Stimulated activated CD4-positive, alpha-beta T cell treated with anti-CD3 and anti-CD28 coated beads, Interleukin-2, amount 100 ng/mL, for 4 hours (primary cell): ENCODE measurements around the gene ABI3BP.

Source experiments
- DNase-seq: peaks from one replicate; pipeline ENCODE4 v3.0.0-alpha.2; 2020; ENCODE audit warnings: low read depth

Gene ABI3BP

DNA sequence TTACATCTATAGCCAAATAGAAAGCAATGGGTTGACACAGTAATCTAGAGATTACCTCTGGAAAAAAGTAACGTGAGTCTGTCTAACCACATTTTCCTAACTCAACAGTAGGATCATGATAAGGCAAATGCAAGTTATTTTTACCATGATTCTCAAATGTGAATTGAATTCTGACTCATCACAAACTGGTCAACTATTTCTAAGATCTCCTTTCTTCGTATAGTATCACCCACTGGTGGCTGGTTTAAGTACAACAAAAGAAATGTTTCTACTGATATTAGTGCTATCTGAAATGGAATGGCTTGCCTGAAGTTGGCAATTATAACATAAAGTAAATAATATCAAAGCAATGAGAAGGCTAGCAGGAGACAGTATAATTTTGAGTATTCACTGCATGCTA, 102.2 kb downstream of the ABI3BP start:
- DNase-seq, result no peak

DNA sequence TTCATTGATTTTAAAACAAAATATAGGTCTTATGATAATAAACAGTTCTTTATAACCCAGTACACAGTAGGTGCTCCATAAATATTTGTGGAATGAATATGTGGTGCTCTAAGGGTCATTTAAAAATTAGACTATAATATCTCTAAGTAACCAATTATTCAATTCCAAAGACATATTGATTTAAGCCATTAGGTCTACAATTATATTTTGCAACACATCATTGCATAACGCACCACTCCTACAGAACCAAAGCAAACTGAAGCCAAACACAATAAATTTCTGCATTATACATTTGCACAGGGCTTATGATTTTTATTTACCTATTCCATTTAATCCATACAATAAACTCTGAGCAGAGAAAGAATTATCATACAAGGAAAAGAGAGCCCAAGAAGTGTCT, 104.3 kb downstream of the ABI3BP start:
- no peak for DNase-seq

DNA sequence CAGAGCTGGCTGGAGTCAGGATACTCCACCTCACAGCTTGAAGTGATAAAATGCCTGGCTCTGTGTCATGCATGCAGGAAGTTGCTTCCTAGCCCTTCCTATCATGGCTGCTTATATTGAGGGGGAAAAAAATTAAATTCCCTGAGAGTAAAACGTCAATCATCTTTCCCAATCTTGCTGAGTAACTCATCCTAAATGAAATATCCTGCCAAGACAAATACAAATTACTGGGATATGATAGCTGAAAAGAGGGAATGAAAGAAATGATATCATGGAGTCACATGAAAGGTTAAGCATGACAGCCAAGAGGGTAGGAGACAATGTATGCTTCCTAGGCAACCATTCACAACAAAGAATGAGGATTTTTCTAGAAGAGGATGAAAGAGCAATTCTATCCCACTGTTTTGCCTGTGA, 110.6 kb downstream of the ABI3BP start:
- no peak for DNase-seq

DNA sequence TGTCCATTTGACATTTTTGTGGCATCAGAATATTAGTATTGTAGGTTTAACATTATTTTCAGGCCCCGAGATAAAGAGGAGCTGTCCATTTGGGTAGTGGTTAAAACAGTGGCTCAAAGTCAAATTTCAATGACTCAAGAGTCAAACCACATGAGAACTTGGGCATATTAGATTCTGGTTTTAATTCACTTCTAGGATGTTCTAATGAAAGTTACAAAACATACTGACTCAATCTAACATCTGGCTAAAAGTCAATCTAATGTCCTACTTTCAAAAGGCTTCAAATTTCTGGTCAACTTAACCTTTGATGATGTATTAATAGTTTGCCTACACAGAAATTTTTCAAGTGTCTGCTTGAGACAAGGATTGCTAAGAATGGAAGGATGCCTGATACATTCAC, 112.4 kb downstream of the ABI3BP start:
- DNase-seq, result no peak

DNA sequence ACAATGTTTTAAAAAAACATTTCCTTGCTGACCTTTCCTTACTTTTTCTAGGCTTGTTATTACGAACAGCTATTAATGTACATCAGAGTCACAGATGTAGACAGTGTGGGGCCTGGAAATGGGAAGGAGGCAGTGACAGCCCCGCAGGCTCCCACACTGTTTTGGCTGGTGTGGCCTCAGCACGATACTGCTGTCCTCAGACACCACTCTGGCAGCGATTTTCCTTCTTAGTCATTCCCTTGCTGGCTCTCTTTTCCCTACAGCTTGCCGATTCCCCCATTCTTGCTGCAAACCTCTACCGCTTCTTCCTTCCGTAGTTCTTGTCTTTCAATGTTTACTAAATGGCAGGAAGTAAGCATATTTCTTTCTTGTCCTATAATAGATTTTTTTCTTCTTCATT, 113.1 kb downstream of the ABI3BP start:
- DNase-seq, result no peak

GRCh38 chr3:100879195-100879810, 113.9 kb downstream of the ABI3BP start:
- no peak for DNase-seq

GRCh38 chr3:100877286-100877685, 115.9 kb downstream of the ABI3BP start:
- DNase-seq, result no peak

DNA sequence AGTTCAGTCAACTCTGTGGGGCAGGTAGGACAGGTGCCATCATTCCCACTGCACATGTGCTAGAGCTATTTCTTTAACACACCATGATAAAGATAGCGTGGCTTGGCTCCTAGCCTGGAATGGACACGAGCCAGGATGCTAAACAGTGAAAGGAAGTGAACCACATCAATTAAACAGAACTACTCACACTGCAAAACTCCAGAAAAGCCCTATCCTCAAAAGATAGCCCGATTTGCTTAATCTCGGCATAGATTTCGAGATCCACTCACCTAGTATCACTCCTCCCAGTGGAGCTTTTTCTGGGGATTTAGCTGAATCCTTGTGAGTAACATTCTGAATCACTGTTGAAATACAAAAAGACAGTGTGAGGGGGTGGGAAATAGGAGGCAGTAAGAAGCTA, 118.0 kb downstream of the ABI3BP start:
- no peak for DNase-seq

DNA sequence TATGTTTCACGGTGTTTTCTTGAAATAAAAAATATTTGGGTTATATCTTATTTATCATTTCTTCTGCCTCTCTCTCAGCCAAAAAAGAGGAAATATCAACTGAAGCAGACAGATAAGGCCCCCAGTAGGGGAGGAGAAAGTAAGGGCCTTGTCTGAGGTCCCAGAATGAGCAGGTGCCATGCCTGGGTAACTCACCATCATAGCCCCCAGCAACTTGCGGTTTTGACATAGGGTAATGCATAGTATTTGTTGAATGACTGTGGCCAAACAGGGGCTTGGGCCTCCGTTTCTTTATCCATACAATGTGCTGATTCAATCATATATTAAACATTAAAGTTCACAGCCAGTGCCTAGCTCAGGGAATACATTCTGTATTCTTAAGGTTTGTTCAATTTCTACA, 119.6 kb downstream of the ABI3BP start:
- DNase-seq, result no peak

DNA sequence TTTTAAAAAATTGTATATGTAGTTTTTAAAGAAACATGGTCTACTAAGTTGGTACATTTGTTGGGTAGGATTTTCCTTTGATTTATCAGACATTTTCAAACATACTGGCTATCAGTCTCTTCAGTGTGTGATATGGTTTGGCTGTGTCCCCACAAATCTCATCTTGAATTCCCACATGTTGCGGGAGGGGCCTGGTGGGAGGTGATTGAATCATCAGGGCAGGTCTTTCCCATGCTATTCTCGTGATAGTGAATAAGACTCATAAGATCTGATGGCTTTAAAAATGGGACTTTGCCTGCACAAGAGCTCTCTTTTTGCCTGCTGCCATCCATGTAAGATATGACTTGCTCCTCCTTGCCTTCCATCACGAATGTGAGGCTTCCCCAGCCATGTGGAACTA, 121.9 kb downstream of the ABI3BP start:
- no peak for DNase-seq

GRCh38 chr3:100869787-100870186, 123.4 kb downstream of the ABI3BP start:
- DNase-seq, result no peak

DNA sequence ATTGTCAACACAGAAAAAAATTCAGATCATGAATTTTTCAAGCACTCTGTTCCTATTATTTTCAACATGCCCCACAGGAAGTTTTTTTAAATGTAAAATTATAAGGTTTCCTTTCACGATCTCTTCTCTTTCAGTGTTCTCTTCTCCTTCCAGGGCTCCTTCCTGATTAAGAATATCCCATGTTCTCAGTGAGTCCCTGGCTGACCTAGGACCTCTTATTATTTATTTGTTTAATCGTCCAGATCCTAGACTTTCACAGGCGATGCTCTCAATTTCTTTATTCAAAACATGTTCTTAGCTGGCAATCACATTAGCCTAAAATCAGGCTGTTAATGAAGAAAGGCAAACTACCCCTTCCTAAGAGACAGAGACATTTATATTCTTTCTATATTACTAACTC, 124.3 kb downstream of the ABI3BP start:
- no peak for DNase-seq

DNA sequence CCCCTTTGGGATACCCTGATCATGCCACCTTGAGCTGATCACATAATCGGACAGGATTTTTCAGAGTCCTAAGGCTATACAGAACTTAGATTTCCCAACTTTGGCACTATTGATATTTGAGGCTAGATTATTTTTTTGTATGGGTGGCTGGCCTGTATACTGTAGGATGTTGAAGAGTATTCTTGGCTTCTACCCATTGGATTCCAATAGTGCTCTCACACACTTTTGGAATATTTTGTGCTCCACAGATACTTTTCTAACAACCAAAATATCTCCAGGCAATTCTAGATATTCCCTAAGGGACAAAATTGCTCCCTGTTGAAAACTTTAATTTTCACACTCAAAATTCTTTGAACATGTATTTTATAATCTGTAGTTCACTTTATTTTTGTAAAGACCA, 125.1 kb downstream of the ABI3BP start:
- no peak for DNase-seq

DNA sequence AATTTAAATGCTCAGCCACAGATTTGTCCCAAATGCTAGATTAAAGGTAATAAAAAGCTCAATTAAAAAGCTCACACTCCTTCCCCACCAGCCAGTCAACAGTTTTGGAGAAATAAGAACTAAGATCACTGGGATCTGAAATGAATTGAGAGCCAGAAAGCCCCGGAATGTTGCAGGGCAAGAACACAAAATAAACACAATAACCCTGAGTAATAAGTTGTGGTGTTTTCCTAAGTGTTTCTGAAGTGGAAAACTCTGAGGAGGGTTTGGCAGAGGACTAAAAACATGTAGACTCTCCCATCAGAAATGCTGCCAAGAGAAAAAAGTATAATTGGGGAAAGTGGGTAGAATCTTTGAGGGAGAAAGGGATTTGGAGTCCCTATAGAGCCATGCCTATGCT, 127.8 kb downstream of the ABI3BP start:
- DNase-seq, result no peak

DNA sequence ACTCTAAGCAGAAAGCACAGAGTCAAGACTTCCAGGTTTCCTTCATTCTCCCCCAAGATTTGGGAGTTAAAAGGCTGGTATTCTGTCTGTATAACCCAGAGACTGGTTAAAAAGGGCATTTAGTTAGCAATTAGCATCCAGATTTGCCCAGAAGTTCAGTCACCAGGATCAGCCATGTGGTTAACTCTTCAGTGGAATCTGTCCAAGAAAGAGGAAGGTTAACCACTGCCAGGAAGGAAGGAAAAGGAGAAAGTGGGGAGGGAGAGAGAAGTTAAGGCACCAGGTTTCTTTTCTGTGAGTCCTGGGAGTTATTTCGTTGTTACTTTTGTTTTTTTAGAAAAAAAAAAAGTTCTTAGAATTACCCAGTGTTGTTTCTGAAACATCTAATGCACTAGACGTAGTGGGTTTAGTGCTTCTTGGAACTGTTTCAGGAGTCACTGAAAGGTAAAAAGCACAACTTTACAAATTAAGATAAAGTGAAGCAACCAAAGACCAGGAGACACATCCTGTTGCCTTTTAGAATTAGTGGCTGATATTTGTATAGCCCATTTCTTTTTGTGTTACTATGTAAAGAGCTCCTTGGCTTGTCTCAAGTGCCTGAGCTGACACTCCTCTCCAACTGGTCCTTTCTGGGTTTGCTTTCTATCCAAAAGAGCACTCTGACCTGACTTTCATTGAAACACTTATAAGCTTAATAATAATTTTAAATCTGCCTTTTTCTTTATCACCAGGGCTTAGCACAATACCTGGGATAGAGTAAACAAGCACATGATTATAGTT, 128.6 kb downstream of the ABI3BP start:
- DNase-seq, result no peak

DNA sequence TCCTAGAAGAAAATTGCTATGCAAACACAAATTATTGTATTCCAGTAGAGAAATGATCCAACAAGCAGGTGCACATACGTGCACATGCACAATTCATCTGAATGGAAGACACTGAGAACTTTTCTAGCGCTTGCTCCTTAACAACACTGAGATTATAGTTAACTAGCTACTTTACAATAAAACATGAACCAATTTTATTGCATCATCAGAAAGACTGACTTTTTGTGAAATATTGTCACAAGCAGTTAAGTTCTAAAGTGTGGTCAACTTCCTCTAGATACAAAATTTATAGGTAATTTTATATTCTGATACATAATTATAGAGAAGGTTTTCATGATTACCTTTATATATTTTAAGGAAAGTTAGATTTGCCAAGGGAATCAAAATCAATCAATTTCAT, 135.4 kb downstream of the ABI3BP start:
- DNase-seq, result no peak

GRCh38 chr3:100856821-100857220, 136.4 kb downstream of the ABI3BP start:
- no peak for DNase-seq

DNA sequence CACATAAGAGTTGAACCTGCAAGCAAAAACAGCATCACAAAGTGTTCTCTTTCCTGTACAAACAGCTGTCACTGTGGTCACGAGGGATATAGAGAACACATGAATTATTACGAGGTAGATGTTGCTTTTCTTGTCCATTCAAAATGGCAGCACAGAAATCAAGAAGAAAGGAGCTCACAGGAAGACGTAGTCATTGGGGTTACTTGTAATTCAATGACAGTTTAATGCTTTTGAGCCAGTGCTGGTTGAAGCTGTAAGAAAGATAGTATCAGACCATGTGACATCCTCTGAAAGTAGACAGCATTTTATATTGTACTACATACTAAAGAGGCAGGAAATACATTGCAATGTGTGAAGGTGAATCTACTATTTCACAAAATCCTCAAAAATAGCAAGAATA, 140.4 kb downstream of the ABI3BP start:
- no peak for DNase-seq

DNA sequence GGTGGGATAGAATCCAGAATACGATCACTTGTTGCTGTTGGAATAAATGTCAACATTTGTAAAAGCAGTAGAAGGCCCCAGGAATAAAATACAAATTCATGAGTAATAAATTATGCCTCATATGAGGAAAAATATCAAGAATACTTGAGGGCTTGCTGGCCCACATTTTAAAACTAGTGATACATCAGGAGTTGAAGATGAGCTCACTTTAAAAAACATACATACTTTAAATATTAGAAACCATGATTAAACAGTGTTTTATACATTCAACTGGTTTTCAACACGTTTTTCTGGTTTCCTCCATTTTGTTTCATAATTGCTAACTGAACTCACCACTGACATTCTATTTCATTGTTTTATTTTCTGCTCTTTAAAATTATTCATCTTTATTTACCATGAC, 142.5 kb downstream of the ABI3BP start:
- no peak for DNase-seq

DNA sequence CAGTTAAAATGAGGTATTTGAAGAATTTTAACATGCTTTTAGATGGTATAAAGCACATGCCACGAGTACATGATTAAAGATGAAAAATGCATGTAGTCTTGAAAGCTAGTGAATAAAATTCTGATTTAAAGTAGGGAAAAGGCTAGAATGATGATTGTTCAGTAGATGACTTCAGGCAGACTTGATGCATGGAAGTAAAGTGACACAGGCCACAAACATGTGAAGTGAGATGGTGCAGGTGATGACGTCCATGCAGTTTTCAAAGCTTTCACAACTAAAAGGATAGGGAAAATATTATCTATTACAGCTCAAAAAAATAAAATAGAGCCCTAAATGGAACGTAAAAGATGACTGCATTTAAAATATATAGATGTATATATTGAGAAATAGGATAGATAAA, 143.1 kb downstream of the ABI3BP start:
- no peak for DNase-seq

DNA sequence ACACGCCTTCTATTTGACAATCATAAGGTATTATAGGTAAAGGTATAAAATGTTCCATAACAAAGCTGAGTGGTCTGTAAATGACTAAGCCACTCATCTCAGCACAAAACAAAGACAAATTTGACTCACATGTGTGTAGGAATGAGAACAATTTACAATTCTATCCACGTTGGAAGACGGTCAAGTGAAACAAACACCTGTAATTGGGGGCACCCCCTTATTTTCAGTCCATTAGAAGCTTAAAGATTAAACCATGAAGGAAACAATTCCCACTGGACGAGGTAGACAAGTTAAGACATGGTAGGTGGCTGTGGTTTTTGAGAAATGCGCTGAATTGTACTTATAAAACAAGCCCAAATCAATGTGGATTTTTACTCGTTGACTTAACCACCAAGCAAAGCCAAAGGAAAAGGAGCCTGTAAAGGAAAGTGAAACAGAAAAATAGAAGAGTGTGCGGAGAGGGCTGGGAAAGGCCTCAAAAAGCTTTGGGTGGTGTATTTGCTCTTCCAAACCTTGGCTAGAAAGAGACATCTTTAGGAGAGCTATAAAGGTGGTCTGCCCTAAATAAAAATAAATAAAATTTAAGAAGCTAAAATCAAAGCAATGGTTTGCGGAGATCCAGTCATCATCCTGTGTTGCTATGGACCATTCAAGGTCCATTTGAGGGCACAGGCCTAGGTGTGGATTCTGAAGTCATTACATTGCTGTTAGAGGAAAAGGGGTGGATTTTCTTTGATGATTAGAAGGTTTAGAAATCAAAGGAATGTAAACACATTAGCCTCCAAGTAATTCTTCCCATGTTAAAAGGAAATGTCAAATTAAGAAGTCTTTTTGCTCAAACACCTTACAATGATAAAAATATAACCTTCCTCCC, 148.9 kb downstream of the ABI3BP start:
- DNase-seq, result no peak

- DNase-seq, result no peak
These were observed 155.1 kb downstream of the ABI3BP start for GRCh38 chr3:100838157-100838556.

GRCh38 chr3:100836661-100837060, 156.6 kb downstream of the ABI3BP start:
- DNase-seq, result no peak
